ENCODE data around the gene ITPRID1.
"Not testable (repeated sequence)": the region's sequence is repeated elsewhere in the genome, so short reads cannot be mapped to it uniquely, and the experiment has no call there.

ITPRID1 gene

DNA sequence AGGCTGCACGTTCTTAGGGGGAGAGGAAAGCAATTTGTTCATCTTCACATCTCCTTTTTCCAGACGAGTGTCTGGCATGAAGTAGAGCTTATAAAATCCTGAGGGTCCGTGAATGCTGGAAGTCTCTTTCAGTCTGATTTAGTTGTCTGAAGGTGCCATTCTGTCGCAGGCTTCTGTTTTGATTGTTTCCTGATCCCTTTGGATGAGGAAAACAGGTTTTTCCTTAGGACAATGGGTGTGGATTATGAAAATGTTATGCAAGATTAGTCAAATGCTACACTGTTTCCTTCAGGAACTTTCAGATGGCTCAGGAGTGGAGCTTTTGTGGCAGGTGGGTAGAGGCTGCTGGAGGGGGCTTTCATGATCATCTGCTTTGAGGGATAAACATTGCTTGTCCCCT is at the start of gene ITPRID1:
Gene ITPRID1, plus strand, starts transcription at position 301 of the 400 bp plus-strand sequence. CDS start 38,935 bp downstream, outside the sequence.
- Histone ChIP-seq H3K27ac (ENCODE audit: low read length) (no peak within 1 kb of the TSS), H3K27me3 (ENCODE audit: control insufficient read depth, insufficient read depth, low read length) (no peaks in the 10 kb centered on the region), H3K36me3 (ENCODE audit: control insufficient read depth, insufficient read depth, low read length) (no peaks in the 10 kb centered on the region), H3K4me1 (ENCODE audit: control insufficient read depth, insufficient read depth, low read length) (no peaks in the 10 kb centered on the region), H3K9me3 (ENCODE audit: control insufficient read depth, insufficient read depth, low read length) (no peaks in the 10 kb centered on the region), H3K4me3 (ENCODE audit: low read length) (no peak within 1 kb of the TSS)
- DNase-seq (ENCODE audit: low read depth, low spot score), result no peak
- WGBS (ENCODE audit: insufficient coverage, insufficient read length), result no CpG with 5 or more reads among the region's 4 CpGs

DNA sequence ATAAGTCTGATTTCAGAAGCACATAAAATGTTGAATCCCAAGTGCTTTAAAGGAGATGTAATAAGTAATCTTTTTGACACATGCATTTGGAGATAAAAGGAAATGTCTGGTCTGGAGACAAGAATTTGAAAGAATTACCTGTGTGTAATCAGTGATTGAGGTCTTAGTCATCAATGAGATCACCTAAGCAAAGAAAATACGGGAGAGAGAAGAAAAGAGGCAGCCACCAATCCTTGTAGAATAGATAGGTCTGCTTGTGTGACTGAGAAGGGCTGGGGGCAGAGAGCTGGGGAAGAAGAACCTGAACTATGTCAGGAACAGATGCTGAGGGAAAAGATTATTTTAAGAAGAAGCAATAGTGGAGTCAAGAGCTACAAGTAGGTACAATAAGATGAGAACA is 49.3 kb upstream of the ITPRID1 start:
- H3K36me3 ChIP-seq (ENCODE audit: control insufficient read depth, insufficient read depth, low read length), result no peaks in the 10 kb centered on the region
- H3K4me3 ChIP-seq (ENCODE audit: low read length), result no peak overlapping the region
- WGBS (ENCODE audit: insufficient coverage, insufficient read length), result no CpG with 5 or more reads among the region's 1 CpG
- no peak for DNase-seq (ENCODE audit: low read depth, low spot score)
- H3K27me3 ChIP-seq (ENCODE audit: control insufficient read depth, insufficient read depth, low read length), result no peaks in the 10 kb centered on the region; the same call in 1 of the 2 replicates
- no peaks in the 10 kb centered on the region for H3K9me3 ChIP-seq (ENCODE audit: control insufficient read depth, insufficient read depth, low read length)
- peaks cover 6% of the 10 kb centered on the region; the same call in 1 of the 2 replicates for H3K4me1 ChIP-seq (ENCODE audit: control insufficient read depth, insufficient read depth, low read length)
- H3K27ac ChIP-seq (ENCODE audit: low read length), result no peak overlapping the region

DNA sequence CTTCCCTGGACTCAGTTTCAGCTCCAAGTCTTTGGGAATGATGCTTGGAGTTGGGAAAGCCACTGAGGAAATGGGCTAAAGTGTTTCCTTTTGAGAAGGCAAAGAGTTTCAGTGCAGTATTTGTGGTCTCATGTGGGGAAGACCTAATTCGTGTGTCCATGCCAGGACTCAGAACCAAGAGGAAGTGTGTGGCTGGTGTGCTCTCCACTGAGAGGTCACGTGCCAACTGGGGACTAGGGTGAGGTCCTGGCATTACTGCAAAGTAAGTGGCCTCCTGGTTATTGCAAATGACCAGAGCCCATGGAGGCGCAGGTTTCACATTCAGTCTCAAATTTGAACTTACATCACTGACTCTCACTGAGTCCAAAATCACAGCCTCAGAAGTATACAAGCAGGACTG is 48.6 kb upstream of the ITPRID1 start:
- H3K4me3 ChIP-seq (ENCODE audit: low read length), result no peak overlapping the region
- H3K27ac ChIP-seq (ENCODE audit: low read length), result no peak overlapping the region
- no CpG with 5 or more reads among the region's 3 CpGs for WGBS (ENCODE audit: insufficient coverage, insufficient read length)
- H3K4me1 ChIP-seq (ENCODE audit: control insufficient read depth, insufficient read depth, low read length), result peaks cover 6% of the 10 kb centered on the region; the same call in 1 of the 2 replicates
- no peaks in the 10 kb centered on the region for H3K36me3 ChIP-seq (ENCODE audit: control insufficient read depth, insufficient read depth, low read length)
- H3K9me3 ChIP-seq (ENCODE audit: control insufficient read depth, insufficient read depth, low read length), result no peaks in the 10 kb centered on the region
- no peak for DNase-seq (ENCODE audit: low read depth, low spot score)
- no peaks in the 10 kb centered on the region; the same call in 1 of the 2 replicates for H3K27me3 ChIP-seq (ENCODE audit: control insufficient read depth, insufficient read depth, low read length)

DNA sequence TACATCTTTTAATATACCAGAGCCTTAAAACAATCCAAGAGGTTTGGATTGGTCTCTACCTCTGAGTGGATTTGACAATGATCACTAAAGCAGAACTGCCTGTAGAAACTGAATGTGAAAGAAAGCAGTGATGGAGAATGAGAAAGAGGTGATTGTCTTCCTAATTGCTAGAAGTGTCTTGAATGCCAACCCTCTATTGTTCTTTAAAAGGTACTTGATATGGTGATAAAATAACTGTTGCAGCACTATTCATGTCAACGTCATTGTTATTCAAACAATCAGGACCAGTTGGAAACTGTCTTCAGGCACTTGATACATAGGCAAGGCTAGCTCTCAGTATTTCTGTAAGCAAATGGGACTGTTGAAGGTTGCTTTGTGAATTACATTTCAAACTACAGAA is 47.9 kb upstream of the ITPRID1 start:
- peaks cover 6% of the 10 kb centered on the region; the same call in 1 of the 2 replicates for H3K4me1 ChIP-seq (ENCODE audit: control insufficient read depth, insufficient read depth, low read length)
- H3K4me3 ChIP-seq (ENCODE audit: low read length), result no peak overlapping the region
- DNase-seq (ENCODE audit: low read depth, low spot score), result peak; percentile 80
- WGBS (ENCODE audit: insufficient coverage, insufficient read length), result no CpG with 5 or more reads among the region's 1 CpG
- no peaks in the 10 kb centered on the region for H3K9me3 ChIP-seq (ENCODE audit: control insufficient read depth, insufficient read depth, low read length)
- H3K36me3 ChIP-seq (ENCODE audit: control insufficient read depth, insufficient read depth, low read length), result no peaks in the 10 kb centered on the region
- H3K27ac ChIP-seq (ENCODE audit: low read length), result no peak overlapping the region
- no peaks in the 10 kb centered on the region; the same call in 1 of the 2 replicates for H3K27me3 ChIP-seq (ENCODE audit: control insufficient read depth, insufficient read depth, low read length)

DNA sequence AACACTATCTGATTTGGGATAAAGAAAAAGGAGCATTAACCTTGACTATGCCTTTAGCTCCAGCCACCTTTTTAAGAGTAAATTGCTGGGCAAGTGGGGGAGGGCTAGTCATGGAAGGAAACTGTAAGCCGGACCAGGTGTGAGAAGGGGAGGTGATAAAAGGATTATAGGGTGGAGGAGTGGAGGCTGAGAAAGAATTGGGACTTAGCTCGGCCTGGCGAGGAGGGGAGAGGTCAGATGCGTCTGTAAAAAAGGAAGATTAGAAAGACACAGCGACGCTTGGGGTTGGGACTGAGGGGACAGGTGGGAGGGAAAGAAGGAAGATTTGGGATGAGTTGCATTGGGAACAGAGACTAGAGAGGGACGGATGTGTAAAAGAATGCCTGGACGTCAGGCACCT is 43.0 kb upstream of the ITPRID1 start:
- no CpG with 5 or more reads among the region's 8 CpGs for WGBS (ENCODE audit: insufficient coverage, insufficient read length)
- H3K4me3 ChIP-seq (ENCODE audit: low read length); H3K9me3 ChIP-seq (ENCODE audit: control insufficient read depth, insufficient read depth, low read length); DNase-seq (ENCODE audit: low read depth, low spot score); H3K27ac ChIP-seq (ENCODE audit: low read length); H3K27me3 ChIP-seq (ENCODE audit: control insufficient read depth, insufficient read depth, low read length); H3K4me1 ChIP-seq (ENCODE audit: control insufficient read depth, insufficient read depth, low read length); H3K36me3 ChIP-seq (ENCODE audit: control insufficient read depth, insufficient read depth, low read length): not testable (repeated sequence)

DNA sequence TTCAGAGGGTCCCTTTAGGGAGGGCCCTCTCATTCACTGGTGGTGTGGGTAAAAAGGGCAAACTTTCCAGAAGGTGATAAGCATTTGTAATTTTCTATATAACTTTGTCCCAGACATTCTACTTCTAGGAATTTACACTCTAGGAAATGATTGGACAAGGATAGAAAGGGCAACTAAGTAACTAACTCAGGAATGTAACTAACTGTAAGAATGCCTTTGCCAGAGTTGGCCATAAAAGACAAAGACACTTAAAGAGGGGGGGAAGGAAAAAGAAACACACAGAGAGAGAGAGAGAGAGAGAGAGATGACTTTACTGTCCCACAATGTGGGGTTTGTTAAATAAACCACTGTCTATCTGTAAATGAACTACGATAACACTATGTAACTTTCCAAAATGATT is 38.5 kb upstream of the ITPRID1 start:
- H3K27me3 ChIP-seq (ENCODE audit: control insufficient read depth, insufficient read depth, low read length), result no peaks in the 10 kb centered on the region

DNA sequence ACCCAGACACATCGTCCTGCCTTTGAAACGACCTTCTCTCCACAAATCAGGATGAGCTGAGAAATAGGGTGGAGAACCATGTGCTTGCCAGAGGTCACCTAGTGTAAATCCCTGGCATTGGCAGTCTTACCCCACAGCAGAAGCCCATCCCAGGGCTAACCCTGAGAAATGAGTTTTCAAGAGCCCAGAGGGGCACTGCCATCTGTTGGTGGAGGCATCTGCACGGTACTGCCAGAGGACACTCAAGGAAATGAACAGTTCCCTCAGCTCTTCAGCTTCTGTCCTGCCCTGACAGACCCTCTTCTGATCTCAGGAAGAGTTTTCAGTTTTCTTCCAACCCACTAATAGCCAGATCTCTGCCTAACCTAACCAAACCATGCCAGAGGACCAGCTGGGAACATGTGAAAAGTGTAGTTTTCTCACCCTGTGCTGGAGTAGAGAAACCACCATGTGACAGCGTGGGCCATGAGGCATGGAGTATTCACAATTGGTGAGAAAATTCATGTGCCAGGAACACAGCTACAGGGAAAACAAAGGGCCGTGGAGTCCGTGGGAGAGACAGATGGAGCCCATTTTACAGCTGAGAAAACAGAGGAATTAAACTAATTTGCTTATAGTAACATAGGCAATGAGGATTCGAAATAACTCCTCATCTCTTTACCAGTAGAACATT is 37.7 kb upstream of the ITPRID1 start:
- H3K36me3 ChIP-seq (ENCODE audit: control insufficient read depth, insufficient read depth, low read length), result no peaks in the 10 kb centered on the region
- H3K4me3 ChIP-seq (ENCODE audit: low read length), result no peak overlapping the region
- no peak for DNase-seq (ENCODE audit: low read depth, low spot score)
- WGBS (ENCODE audit: insufficient coverage, insufficient read length), result no CpG with 5 or more reads among the region's 7 CpGs
- H3K27me3 ChIP-seq (ENCODE audit: control insufficient read depth, insufficient read depth, low read length), result no peaks in the 10 kb centered on the region
- no peak overlapping the region for H3K27ac ChIP-seq (ENCODE audit: low read length)
- H3K9me3 ChIP-seq (ENCODE audit: control insufficient read depth, insufficient read depth, low read length), result no peaks in the 10 kb centered on the region
- H3K4me1 ChIP-seq (ENCODE audit: control insufficient read depth, insufficient read depth, low read length), result peaks cover 4% of the 10 kb centered on the region; the same call in 1 of the 2 replicates

More for the DNA sequence above, 38.5 kb upstream of the ITPRID1 start:
- DNase-seq (ENCODE audit: low read depth, low spot score), result no peak
- Histone ChIP-seq H3K4me1 (ENCODE audit: control insufficient read depth, insufficient read depth, low read length) (peaks cover 4% of the 10 kb centered on the region; the same call in 1 of the 2 replicates), H3K9me3 (ENCODE audit: control insufficient read depth, insufficient read depth, low read length) (no peaks in the 10 kb centered on the region), H3K27ac (ENCODE audit: low read length) (no peak overlapping the region), H3K36me3 (ENCODE audit: control insufficient read depth, insufficient read depth, low read length) (no peaks in the 10 kb centered on the region), H3K4me3 (ENCODE audit: low read length) (no peak overlapping the region)
- WGBS (ENCODE audit: insufficient coverage, insufficient read length), result no CpG with 5 or more reads among the region's 1 CpG

DNA sequence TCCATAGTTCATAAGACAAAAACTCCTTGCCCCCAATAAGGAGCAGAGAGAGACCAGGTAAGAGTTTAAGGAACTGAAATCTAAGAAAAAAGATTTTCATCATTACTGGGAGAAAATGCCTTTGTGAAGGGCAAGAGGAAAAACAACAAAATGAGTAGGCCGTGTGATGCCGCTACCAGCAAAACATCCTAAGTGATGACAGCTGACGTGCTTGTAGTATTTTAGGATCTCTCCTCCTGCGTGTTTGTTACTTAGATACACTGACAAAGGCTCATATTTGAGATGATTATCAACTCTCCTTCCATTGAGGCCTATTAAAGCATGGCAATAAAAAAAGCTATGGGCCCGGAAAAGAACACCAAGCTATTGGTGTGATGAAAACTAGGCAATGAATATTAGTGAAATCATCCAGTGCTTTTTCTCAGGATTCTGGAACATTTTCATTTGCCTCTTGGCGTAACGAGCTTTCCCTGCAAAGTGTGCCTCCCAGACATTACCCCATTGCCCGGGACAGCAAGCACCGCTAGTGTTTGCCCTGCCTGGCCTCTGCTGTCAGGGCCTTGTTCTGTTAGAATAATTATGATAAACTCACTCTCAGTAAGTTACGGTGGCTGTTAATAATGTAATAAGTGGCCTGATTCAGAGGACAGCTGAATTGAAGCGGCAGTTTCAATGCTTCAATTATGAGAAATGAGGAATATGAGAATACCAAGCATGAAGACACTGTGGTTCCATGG is 36.8 kb upstream of the ITPRID1 start:
- no peak overlapping the region for H3K4me3 ChIP-seq (ENCODE audit: low read length)
- H3K4me1 ChIP-seq (ENCODE audit: control insufficient read depth, insufficient read depth, low read length), result peaks cover 4% of the 10 kb centered on the region; the same call in 1 of the 2 replicates
- H3K27me3 ChIP-seq (ENCODE audit: control insufficient read depth, insufficient read depth, low read length), result no peaks in the 10 kb centered on the region
- H3K36me3 ChIP-seq (ENCODE audit: control insufficient read depth, insufficient read depth, low read length), result no peaks in the 10 kb centered on the region
- no peak for DNase-seq (ENCODE audit: low read depth, low spot score)
- H3K9me3 ChIP-seq (ENCODE audit: control insufficient read depth, insufficient read depth, low read length), result no peaks in the 10 kb centered on the region
- WGBS (ENCODE audit: insufficient coverage, insufficient read length), result no CpG with 5 or more reads among the region's 11 CpGs
- H3K27ac ChIP-seq (ENCODE audit: low read length), result no peak overlapping the region

DNA sequence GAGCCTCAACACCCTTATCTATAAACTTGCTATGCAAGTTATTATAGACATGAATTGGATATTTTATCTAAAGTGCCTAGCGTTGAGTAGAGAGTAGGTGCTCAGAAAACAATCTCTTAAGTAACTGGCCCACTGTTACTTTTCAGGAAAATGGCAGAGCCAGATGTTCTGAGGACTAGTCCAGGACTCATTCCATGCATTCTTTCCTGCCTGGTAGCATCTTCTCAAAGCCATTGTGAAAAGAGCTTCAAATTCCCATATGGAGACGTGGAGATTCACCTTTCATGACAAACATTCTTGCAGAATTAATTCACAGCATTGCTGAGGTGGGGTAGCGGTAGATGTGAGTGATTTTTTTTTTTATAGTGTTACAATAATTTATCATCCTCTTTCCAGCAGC is 35.9 kb upstream of the ITPRID1 start:
- no peak for DNase-seq (ENCODE audit: low read depth, low spot score)
- Histone ChIP-seq H3K9me3 (ENCODE audit: control insufficient read depth, insufficient read depth, low read length) (no peaks in the 10 kb centered on the region), H3K36me3 (ENCODE audit: control insufficient read depth, insufficient read depth, low read length) (no peaks in the 10 kb centered on the region), H3K4me3 (ENCODE audit: low read length) (no peak overlapping the region), H3K27ac (ENCODE audit: low read length) (no peak overlapping the region), H3K27me3 (ENCODE audit: control insufficient read depth, insufficient read depth, low read length) (no peaks in the 10 kb centered on the region), H3K4me1 (ENCODE audit: control insufficient read depth, insufficient read depth, low read length) (peaks cover 4% of the 10 kb centered on the region; the same call in 1 of the 2 replicates)
- WGBS (ENCODE audit: insufficient coverage, insufficient read length), result no CpG with 5 or more reads among the region's 3 CpGs

DNA sequence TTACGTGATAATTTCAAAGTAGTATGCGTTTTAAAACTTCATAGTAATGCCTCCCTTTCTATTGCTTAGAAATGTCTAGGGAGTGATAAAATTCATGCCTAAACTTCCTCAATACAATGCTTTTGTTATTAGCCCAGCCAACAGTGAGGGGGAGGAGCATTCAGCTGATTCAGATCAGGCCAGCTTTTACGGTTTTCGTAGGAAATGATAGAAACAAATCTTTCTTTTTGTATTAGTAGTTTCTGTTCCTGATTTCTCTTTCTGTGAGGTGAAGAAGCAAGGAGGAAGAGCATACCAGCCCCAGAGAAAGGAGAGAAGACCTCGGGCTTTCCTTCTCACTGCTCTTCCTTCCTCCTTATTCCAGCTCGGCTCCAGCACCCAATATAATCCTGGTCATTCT is 35.2 kb upstream of the ITPRID1 start:
- Histone ChIP-seq H3K4me3 (ENCODE audit: low read length) (no peak overlapping the region), H3K27ac (ENCODE audit: low read length) (no peak overlapping the region), H3K4me1 (ENCODE audit: control insufficient read depth, insufficient read depth, low read length) (peaks cover 4% of the 10 kb centered on the region; the same call in 1 of the 2 replicates), H3K36me3 (ENCODE audit: control insufficient read depth, insufficient read depth, low read length) (no peaks in the 10 kb centered on the region), H3K9me3 (ENCODE audit: control insufficient read depth, insufficient read depth, low read length) (no peaks in the 10 kb centered on the region), H3K27me3 (ENCODE audit: control insufficient read depth, insufficient read depth, low read length) (no peaks in the 10 kb centered on the region)
- no CpG with 5 or more reads among the region's 6 CpGs for WGBS (ENCODE audit: insufficient coverage, insufficient read length)
- DNase-seq (ENCODE audit: low read depth, low spot score), result no peak
